ENCODE measurements around the gene MYO9B.
"Not testable (repeated sequence)": the region's sequence is repeated elsewhere in the genome, so short reads cannot be mapped to it uniquely, and the experiment has no call there.

Gene MYO9B

DNA sequence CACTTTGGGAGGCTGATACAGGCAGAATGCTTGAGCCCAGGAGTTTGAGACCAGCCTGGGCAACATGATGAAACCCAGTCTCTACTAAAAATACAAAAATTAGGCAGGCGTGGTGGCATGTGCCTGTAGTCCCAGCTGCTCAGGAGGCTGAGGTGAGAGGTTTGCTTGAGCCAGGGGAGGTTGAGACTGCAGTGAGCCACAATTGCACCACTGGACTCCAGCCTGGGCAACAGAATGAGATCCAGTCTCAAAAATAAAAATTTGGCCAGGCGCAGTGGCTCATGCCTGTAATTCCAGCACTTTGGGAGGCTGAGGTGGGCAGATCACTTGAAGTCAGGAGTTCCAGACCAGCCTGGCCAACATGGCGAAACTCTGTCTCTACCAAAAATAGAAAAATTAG, 19.1 kb downstream of the MYO9B start:
- not testable (repeated sequence) for DNase-seq

DNA sequence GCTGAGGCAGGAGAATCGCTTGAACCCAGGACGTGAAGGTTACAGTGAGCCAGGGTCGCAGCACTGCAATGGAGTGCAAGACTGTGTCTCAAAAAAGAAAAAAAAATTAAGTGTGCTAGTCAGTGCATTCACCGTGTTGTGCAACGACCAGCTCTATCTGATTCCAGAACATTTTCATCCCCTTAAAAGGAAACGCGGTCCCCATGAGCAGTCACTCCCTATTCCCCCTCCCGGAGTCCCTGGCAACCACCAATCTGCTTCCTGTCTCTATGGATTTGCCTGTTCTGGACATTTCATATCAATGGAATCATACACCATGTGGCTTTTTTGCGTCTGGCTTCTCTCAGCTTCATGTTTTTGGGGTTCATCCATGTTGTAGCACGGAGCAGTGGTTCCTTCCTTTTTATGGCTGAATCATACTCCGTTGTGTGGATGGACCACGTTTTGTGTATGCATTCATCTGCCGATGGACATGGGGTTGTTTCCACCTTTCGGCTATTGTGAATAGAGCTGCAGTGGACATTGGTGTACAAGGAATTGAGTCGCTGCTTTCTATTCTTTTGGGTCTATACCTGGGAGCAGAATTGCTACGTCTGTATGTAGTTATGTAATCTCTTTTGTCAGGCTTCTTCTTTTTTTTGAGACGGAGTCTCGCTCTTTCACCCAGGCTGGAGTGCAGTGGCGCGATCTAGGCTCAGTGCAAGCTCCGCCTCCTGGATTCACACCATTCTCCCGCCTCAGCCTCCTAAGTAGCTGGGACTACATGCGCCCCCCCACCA, 19.8 kb downstream of the MYO9B start:
- DNase-seq, result no peak

DNA sequence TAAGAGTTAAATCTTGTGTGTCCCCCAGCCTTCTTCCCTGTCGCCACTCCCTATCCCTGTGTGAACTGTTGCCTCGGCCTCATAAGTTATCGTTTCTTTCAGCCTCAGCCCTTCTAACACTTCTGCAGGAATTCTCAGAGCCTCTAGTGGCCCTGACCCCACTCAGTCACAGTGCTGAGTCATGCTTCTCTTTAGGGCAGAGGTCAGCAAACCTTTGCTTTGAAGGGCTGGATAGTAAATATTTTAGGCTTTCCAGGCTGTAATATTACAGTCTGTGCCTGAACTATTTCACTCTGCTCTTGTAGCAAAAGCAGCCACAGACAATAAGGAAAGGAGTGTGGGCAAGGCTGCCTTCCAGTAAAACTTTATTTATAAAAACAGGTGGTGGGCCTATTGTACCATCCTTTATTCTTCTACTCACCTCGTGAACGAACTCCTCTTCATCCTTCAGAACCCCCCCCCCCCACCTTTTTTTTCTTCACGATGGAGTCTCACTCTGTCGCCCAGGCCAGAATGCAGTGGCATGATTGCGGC, 22.1 kb downstream of the MYO9B start:
- no peak for DNase-seq

DNA sequence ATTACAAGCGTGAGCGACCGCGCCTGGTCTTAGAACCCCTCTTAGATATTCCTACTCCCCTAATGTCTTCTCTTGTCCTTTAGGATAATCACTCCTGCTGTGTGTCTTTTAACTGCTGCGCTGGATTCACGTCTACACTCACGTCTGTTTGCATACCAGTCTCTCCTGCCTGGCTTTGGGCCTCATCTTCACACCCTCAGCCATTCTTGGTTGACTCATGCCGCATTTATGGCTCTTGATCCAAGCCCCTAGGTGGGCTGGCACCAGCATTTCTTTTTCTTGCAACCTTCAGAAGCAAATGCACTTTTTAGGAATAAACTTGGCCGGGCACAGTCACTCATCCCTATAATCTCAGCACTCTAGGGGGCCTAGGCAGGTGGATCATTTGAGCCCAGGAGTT, 22.7 kb downstream of the MYO9B start:
- no peak for DNase-seq

DNA sequence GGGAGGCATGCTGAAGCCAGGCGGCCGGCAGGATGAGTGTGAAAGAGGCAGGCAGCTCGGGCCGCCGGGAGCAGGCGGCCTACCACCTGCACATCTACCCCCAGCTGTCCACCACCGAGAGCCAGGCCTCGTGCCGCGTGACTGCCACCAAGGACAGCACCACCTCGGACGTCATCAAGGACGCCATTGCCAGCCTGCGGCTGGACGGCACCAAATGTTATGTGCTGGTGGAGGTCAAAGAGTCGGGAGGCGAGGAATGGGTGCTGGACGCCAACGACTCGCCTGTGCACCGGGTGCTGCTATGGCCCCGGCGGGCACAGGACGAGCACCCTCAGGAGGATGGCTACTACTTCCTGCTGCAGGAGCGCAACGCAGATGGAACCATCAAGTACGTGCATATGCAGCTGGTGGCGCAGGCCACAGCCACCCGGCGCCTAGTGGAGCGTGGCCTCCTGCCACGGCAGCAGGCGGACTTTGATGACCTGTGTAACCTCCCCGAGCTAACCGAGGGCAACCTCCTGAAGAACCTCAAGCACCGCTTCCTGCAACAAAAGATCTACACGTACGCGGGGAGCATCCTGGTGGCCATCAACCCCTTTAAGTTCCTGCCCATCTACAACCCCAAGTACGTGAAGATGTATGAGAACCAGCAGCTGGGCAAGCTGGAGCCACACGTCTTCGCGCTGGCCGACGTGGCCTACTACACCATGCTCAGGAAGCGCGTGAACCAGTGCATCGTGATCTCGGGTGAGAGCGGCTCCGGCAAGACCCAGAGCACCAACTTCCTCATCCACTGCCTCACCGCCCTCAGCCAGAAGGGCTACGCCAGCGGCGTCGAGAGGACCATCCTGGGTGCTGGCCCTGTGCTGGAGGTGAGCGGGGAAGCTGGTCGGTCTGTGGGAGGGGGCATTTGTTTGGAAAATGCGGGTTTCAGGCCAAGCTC, 26.4 kb downstream of the MYO9B start:
- DNase-seq, result no peak

DNA sequence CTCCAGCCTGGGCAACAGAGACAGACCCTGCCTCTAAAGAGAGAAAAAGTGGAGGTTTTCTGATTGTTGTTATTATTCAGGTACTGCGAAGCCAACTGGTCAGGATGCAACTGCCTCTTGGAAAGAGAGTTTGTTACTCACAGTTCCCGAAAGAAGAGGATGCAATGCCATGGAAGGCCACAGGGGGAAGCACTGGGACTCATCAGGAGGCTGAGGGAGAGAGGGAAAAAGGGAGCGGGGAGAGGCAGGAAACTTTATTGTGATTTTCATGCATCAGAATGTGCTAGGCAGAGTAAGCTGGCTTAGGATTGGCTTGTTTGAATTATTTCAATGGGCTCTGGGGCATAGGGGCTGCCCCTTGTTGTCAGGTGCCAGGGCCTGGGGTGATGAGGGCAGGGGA, 27.6 kb downstream of the MYO9B start:
- DNase-seq, result no peak

DNA sequence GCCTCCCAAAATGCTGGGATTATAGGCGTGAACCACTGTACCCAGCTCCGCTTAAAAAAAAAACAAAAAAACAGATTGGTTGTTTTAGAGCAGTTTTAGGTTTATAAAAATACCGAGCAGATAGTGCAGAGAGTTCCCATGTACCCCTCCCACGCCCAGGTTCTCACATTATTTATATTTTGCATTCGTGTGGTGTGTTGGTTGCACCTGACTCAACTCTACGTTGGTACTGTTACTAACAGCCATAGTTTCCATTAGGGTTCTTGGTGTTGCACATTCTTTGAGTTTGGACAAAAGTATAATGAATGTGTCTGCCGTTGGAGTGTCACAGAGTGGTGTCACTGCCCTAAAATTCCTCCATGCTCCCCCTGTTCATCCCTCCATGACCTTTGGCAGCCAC, 29.1 kb downstream of the MYO9B start:
- no peak for DNase-seq

DNA sequence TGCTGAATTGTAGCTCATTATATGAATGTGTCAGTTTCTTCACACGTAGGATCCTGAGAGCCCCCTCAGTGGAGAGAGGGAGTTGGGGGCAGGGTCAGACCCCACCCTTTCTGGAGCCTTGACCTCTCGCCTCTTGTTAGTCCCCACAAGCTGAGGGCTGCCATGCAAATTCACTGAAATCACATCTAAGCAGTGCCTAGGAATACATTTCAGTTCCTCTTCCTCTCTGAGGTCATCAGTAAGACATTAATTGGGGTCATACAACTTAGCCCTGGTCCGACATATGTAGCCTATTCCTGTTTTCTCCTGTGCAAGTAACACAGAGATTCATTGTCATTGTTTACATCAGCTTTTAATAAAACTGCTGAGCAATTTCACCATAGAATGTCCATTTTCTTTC, 30.0 kb downstream of the MYO9B start:
- no peak for DNase-seq

DNA sequence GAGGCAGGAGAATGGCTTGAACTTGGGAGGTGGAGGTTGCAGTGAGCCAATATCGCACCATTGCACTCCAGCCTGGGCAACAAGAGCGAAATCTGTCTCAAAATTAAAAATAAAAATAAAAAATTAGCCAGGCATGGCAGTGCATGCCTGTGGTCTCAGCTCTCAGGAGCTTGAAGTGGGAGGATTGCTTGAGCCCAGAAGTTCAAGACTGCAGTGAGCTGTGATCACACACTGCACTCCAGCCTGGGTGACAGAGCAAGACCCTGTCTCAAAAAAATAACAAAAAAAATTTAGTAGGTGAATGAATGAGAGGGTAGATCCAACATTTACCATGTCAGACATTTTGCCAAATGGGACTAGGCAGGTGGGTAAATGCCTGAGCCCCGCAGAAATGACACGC, 31.4 kb downstream of the MYO9B start:
- DNase-seq, result not testable (repeated sequence)

DNA sequence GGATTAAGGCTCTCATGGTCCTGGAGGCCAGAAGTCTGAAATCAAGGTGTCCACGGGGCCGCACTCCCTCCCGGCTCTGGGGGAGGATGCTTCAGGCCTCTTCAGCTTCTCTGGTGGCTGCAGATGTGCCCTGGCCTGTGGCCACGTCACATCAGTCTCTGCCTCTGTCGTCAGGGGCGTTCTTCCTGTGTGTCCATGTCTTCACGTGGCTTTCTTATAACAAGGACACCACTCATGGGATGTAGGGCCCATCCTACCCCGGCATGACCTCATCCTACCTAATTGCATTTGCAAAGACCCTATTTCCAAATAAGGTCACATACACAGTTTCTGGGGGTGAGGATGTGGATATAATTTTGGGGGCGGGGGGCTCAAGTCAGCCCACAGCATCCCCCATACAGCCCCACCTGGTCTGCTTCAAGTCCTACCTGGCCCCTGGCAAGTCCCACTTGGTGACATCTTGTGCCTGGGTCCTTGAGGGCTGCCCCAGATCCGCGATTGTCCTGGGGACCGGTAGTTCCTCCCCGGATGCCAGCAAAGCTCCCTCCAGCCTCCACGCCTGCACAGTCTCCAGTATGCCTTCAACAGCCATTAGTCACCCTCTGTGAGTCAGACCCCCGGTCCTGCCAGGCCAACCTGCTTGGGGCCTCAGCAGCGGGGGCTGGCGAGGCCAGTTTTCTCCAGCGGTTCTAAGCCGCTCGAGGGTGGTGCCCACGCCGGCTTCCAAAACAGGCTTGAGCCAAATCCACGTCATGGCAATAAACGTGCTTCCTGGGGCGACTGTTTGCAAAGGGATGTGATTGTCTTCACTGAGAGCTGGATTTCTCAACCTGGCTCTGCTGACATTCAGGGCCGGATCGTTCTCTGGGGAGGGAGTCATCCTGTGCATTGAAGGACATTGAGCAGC, 32.2 kb downstream of the MYO9B start:
- no peak for DNase-seq

DNA sequence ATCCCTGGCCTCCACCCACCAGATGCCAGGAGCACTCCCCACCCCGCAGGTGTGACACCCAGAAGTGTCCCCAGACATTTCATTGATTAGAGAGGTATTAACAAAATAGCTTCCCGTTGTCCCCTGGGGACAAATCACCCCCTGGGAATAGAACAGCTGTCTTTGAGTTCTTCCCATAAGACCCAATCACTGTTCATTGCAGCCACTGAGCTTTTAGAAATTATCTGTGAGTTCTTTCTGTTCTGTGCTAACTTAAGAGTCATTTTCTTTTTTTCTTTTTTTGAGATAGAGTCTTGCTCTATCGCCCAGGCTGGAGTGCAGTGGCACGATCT, 32.8 kb downstream of the MYO9B start:
- DNase-seq, result no peak

DNA sequence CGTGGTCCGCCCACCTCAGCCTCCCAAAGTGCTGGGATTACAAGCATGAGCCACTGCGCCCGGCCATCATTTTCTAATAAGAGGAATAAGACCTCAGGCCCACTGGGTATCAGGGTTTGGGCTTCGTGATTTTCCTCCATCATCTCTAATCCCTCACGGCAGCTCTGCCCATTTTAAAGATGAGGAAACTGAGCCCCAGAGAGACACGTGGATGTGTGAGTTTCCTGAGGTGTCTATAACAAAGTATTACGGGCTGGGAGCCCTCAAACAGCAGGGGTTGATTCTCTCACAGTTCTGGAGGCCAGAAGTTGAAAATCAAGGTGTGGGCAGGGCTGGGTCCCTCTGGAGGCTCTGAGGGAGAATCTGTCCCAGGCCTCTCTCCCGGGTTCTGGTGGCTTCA, 33.7 kb downstream of the MYO9B start:
- no peak for DNase-seq

DNA sequence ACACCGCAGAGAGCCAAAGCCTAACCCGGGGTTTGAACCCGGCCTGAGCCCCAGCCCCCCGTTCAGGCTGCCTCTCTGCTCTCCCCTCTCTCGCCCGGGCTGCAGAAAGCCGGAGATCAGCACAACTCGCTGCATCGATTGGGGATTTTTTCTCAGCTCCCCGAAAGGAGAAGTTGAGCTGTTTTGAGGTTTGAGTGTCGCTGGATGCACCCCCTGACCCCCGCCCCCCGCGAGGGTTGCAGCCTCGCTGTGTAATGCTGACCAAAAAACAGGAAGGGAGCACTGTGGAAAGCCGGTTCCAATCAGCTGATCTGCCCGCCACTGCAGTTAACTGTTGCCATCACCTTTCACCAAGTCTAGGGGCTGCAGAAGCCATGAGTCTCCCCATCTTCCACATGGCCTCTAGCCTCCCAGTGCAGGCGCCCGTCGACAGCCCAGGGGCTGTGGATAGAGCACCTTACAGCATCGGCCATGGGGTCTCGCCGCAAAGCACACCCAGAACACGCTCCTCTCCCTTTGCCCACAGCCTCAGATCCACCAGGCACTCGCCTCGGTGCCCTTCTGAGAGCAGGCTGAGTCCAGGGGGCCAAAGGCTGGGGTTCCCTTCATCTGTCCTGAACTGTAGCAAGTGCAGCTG, 34.5 kb downstream of the MYO9B start:
- no peak for DNase-seq

DNA sequence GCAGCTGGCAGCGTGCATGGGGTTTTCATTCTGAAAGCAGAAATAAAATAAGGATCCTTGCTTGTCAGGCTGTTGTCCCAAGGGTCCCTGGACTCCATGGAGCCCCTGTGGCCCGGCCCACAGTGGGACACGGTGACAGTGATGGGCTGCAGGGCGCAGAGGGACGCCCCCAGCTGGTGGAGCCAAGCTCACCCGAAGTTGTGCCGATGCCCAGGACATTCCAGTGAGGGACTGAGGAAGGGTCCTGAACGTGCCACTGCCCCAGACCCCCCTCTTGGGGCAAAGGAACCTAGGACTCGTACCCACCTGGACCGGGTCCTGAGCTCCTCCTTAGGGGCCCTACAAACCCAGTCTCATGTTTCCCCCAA, 35.0 kb downstream of the MYO9B start:
- DNase-seq, result no peak

DNA sequence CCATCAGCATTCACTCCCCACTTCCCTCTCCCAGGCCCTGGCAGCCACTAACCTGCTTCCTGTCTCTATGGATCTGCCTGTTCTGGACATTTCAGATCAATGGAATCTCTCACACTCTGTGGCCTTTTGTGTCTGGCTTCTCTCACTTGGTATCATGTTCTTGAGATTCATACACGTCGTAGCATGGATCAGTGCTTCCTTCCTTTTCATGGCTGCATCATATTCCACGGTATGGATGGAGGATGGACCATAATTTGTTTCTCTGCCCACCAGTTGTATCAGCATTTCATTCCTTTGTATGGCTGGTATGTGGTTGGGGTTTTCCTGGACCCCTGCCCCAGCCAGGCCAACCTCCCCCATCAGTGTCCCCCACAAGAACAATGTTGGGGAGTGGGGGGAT, 36.2 kb downstream of the MYO9B start:
- no peak for DNase-seq

DNA sequence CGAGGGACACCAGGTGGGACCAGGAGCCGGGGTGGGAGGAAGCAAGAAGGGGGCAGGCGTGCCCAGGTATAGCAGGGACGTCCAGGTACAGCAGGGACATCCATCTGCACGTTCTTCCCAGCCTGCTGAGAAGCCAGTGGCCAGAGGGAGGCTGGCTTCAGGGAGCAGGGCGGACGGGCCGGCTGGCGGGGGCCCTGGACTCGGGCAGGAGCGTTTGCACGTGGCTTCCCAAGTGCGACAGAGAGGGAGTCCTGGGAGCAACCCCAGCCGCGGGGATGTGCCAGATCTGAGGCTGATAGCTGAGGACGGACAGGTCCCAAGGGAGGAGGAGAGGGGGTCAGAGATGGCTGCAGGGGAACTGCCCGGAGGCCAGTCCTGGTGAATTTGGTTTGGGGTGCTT, 36.7 kb downstream of the MYO9B start:
- DNase-seq, result no peak

DNA sequence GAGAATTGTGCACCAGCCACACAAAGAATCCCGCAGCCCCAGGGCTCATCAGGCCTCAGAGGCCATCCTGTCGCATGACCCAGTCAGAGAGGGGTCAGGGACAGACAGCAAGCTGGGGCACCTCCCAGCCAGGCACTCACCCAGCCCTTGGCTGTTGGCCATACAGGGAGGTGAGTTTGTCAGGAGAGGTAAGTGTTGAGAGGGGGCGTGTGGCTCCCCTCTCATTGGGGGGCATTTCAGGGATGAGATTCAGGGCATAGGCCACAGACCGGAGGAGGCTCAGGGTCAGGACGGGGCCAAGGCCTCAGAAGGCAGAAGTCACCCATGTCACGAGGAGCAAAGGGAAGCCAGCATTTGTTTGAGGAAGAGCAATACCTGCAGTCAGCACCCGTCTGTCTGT, 37.1 kb downstream of the MYO9B start:
- DNase-seq, result no peak

DNA sequence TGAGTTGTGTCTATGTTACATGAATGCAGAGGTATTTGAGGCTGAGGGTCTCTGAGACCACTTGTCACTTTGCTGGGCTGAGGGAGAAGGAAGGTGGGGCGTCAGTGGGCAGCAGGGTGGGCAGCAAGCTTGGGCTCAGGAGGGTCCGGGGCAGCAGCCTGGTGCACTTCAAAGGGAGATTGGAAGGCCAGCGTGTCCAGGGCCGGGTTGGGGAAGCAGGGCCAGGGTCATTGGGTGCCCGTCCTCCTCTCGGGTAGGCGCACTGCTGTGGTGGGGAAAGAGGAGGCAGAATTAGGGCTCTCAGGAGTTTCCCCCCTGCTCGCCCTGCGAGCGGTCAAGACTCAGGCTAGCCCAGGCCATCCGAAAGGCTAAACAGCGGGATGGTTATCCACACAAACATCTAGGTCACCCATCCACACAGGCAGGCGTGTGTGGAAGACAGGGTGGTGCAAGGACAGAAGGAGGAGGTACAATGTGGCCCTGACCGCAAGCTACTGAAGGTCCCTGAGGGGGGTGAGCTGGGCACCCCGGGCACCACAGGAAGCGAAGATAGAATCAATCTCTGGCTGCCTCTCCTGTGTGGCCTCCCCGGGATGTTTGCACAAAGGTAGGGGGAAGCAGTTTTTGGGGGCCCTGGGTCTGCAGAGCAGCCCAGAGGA, 37.7 kb downstream of the MYO9B start:
- DNase-seq, result no peak

DNA sequence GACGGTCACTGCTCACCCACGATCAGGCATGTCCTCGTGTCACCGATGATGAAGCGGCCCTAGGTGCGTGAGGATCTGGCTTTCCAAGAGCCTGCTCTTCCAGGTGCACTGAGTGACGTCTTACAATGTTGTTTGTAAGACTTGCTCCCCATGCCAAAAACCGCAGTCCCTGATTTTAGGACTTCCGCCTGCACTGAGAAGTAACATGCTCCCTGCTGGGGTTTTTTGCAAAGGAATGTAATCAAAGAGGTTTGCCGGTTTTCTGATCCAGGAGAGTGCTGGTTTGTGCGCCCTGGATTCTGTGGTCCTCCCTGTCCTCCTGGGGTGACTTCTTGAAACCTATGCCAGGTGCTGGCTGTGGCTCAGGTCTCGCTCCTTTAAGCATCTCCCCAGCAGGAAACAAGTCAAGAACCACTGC, 38.8 kb downstream of the MYO9B start:
- DNase-seq, result no peak

DNA sequence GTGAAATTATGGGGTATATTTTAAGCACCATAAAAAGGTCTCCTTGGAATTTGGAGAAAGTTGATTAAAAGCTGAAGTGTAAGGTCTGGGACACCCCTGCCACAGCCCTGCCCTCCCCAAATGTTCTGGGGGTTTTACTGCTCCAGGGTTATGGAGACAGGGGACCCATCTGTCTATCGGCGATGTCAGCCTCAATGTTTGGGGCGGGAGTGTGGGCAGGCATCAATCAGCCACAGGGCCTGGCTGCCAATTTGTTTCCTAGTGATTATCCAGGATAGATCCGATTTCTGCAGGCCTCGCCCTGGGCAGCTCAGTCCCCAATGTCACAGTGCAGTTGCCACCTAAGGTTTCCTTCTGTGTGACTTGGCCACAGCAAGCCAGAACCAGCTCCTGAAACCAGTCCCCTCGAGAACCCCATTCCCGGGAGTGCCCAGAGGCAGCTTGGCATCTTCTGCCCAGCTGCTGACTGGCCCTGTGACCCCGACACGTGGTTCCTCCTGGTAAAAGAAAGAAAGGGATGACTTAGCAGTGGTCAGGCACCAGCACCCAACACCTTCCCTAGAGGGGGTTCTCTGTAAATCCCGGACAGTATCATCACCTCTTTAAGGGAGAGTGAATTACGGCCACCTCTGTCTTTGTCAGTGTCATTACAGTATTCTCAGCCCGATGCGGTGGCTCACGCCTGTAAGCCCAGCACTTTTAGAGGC, 41.6 kb downstream of the MYO9B start:
- DNase-seq, result no peak

DNA sequence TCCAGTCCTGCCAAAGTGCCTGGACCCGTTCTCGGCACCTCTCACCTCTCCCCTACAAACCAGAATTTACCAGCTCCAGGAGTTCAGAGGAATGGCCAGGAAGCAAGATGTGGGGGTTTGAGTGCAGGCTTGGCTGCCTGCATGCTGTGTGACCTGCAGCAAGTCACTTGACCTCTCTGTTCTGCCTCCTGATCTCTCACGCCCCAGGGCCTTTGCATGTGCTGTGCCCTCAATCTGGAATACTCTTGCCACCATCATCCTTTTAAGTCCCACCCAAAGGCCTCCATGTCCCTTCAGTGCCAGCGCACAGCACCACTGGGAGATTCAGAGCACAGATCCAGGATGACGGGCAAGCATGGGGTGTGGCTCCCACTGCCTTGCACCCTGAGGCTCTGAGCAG, 43.4 kb downstream of the MYO9B start:
- DNase-seq, result no peak
